OCI-M2 (cell line): Measurements from ENCODE around the gene USP53.
"Not testable (repeated sequence)": the region's sequence is repeated elsewhere in the genome, so short reads cannot be mapped to it uniquely, and the experiment has no call there.

Source experiments
- DNase-seq: peaks from one replicate; lab custom pipeline; 2025; ENCODE audit not compliant: unreplicated experiment; lab: John Stamatoyannopoulos, UW

Gene USP53

GRCh38 chr4:119228406-119228805, 15.9 kb downstream of the USP53 start:
- DNase-seq, result no peak

DNA sequence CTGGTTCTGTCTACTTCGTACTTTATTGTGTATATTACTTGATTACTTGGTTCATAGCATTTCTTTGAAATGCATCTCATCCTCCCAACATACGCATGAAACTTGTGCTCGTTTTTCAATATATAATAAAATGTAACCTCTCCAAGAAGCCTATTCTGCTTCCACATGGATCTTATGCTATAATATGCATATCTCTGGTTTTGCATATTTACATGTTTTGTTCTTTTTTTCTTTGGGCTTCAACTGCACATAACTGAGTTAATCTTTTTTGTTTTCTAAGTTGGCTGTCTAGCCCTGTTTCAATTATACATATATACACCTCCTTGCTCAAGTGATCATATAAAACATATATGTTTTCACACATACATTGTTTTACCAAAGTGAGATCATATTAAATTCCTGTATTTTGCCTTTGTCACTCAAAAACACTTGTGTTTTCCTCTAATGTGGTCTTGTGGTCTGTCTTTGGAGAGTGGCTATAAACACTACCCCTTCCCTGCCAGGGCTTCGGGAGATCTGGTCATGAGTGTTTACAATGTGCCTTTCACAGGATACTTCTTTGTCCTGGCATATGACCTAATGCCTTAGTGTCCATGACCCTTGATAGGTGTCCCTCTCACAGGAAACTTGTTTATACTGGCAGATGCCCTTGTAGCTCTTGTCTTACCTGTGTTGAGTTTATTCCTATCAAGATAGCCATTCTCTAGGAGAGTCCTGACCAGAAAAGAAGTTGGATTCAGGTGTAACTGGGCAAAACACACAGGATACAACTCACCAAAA, 17.6 kb downstream of the USP53 start:
- DNase-seq, result no peak

DNA sequence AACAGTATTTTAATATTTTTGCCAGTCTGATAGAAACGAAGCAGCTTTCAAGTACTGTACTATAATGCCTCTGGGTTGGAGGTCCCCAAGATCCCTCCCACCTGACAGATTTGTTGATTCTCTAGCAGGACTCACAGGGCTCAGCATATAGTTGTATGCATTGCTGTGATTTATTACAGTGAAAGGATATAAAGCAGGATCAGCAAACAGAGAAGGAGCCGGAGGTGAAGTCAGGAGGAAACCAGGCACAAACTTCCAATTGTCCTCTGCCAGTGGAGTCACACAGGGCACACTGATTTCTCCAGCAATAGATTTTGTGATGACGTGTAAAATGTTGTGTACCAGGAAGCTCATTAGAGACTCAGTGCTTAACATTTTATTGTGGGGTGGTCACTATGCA, 19.0 kb downstream of the USP53 start:
- DNase-seq, result no peak

DNA sequence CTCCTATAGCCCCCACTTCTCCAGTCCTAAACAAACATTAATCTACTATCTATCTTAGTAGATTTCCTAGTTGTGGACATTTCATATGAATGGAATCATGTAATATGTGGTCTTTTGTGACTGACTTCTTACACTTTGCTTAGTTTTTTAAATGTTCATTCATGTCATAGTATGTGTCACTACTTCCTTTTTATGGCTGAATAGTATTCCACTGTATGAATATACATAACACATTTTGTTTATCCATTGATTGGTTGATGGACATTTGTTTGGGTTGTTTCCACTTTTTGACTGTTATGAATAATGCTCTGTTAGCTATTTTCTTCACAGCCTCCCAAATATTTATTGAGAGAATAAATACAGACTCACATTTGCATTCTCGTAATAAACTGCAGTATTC, 19.8 kb downstream of the USP53 start:
- DNase-seq, result no peak

- no peak for DNase-seq
Observed at GRCh38 chr4:119233191-119233590, 20.7 kb downstream of the USP53 start.

DNA sequence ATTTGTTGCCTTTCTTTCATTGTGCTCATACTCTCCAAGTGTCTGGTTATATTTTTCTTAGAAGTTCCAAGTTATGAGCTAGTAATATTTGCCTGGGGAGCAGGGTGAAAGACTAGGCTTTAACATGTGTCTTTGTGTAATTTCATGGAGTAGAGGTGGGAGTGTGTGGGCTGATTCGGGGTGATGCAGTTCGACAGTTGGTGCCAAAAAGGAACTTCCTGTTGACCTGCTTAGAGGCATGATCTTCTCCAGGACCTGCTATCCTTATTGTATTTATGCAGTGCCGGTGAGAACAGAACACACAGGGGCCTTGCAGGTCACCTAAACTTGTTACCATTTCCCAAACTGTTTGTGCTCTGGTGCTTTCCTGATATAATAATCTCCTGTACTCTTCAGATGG, 21.2 kb downstream of the USP53 start:
- no peak for DNase-seq

- DNase-seq, result no peak
Observed at GRCh38 chr4:119237201-119237600, 24.7 kb downstream of the USP53 start.

- DNase-seq, result no peak
Observed at GRCh38 chr4:119237642-119238041, 25.1 kb downstream of the USP53 start.

DNA sequence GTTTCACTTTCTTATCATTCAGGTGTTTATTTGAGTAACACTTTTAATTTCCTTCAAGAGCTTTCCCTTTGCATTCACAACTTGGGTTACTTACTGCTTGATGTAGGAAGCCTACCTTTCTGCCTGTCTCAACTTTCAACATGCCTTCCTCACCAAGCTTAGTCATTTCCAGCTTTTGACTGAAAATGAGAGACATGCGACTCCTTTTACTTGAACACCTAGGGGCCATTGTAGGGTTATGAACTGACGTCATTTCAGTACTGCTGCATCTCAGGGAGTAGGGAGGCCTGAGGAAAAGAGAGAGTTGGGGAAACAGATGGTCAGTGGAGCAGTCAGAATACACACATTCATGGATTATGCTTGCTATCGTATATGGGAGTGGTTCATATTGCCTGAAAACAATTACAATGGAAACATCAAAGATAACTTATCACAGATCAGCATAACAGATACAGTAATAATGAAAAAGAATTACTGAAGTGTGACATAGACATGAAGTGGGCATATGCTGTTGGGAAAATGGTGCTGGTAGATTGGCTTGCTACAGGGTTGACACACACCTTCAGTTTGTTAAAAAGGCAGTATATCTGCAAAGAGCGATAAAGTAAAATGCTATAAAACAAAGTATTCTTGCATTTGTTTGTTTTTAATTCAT, 25.7 kb downstream of the USP53 start:
- DNase-seq, result no peak

DNA sequence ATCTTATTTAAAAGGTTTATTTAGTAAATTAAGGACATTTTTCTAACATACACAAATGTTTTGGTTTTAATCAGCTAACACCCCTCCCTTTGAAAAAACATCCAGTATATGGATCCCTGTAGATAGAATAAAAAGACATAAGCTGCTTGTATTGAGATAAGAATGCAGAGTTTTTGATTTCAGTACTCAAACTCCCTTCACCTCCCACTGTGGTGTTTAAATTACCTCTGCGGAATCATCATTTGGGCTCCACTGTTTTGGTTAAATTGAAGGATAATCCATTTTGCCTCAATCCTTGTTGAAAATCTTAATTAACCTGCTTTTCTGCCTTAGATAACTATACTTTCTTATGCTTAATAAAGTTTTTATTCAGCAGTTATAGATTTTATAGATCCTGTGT, 27.6 kb downstream of the USP53 start:
- DNase-seq, result no peak

- DNase-seq, result no peak
Observed at GRCh38 chr4:119240568-119240967, 28.1 kb downstream of the USP53 start.

DNA sequence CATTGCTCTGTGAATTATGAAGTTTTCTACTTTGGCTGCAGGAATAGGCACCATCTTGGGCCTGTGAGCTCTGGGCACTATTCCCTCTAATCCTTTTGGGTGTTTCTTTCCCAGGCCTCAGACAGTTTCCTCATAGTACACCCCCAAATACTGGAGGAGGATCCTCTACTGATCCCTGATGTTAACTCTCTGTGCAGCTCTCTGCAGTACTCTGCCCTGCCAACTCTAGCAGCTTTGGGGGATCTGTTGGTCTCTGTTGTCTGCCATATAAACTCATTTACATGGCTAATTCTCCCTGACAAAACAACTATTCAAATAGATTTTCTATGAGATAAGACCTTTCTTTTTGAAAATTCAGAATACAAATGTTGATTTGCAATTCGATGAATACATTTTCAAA, 29.9 kb downstream of the USP53 start:
- DNase-seq, result no peak

GRCh38 chr4:119243868-119244267, 31.4 kb downstream of the USP53 start:
- DNase-seq, result no peak

DNA sequence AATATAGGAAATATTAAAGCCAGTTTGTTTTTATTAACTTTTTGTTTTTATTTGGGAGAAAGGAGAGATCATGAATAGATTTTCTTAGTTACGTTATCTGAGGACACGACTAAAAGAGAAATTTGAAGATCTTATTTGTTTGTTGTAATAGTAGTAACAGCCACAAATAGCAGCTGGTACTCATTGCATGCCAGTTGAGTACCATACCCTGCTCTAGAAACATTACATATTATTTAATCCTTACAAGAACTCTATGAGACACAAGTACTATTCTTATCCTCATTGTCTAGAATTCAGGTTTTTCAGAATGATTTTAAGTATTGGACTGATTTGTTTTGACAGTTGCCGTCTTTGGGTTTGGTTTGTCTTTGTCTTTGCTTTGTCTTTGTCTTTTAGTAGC, 31.8 kb downstream of the USP53 start:
- DNase-seq, result no peak

DNA sequence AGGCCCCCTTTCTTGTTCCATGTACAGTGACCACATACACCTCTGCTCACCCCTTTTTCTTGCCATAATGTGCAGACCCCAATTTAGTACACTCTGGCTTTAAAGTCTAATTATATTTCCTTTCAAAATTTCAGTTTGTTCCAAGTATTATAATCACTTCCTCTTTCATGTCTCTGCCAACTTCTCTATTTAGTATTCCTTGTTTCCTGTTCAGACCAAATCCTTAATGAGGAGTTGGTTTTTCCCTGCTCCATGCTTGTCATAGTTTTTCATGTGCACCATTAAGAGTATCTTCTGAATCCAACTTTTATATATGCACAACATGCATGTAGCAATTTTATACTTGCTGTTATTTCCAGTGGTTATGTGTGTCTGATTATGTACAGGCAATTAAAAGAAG, 32.3 kb downstream of the USP53 start:
- no peak for DNase-seq

DNA sequence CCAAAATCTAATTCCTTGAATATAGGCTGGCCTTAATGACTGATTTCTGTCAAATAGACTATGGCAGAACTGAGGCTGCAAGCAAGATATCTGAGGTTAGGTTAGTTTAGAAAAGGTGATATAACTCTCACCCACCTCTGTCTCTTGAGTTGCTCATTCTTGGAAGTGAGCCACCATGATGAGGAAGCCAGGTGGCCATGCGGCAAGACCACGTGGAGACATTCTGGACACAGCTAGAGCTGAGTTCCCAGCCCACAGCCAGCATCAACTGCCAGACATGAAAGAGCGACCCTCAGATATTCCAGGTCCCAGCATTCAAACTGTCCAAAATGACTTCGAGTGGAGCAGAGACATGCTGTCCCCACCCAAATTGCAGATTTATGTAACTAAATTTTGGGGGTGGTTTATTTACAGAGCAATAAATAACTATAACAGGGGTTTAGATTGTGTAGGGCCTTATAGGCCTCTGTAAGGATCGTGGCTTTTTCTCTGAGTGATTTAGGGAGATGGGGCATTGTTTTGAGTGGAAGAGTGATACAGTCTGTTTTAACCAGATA, 33.7 kb downstream of the USP53 start:
- DNase-seq, result no peak

GRCh38 chr4:119251037-119251436, 38.5 kb downstream of the USP53 start:
- DNase-seq, result not testable (repeated sequence)

- not testable (repeated sequence) for DNase-seq
Observed at GRCh38 chr4:119255223-119255622, 42.7 kb downstream of the USP53 start.

GRCh38 chr4:119260528-119260927, 48.0 kb downstream of the USP53 start:
- DNase-seq, result no peak

DNA sequence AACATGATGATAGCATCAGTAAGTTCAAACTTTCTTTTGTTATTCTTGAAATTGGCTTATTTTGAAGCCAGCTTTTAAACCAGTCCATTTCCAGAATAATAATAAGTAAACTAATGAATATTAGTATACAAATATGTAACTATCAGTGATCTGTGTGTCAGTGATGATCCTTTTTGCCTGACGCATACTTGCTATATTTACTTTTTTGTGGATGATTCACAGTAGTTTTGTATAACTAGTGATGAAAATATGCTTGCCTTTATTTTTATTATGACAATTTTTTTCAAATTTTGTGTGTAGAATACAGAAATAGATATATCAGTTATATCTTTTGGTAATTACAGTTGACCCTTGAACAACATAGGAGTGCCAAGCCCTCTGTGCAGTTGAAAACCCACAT, 49.5 kb downstream of the USP53 start:
- no peak for DNase-seq

DNA sequence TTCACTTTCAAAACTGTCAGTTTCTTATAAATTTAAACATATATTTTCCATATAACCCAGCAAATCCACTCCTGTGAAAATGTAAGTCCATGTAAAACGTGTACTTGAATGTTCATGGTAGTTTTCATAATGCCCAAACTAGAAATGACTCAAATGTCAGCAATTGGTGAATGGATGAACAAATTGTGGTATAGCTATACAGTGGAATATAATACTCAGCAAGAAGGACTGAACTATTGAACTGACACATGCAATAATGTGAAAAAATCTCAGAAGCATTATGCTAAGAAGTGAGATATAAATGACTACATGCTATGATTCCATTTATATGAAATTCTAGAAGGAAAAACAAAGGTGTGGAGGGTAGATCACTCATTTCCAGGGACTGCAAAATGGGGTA, 52.2 kb downstream of the USP53 start:
- no peak for DNase-seq

- no peak for DNase-seq
Observed at GRCh38 chr4:119266153-119266552, 53.6 kb downstream of the USP53 start.
